ENCODE results near the gene LIPG.

LIPG gene

DNA sequence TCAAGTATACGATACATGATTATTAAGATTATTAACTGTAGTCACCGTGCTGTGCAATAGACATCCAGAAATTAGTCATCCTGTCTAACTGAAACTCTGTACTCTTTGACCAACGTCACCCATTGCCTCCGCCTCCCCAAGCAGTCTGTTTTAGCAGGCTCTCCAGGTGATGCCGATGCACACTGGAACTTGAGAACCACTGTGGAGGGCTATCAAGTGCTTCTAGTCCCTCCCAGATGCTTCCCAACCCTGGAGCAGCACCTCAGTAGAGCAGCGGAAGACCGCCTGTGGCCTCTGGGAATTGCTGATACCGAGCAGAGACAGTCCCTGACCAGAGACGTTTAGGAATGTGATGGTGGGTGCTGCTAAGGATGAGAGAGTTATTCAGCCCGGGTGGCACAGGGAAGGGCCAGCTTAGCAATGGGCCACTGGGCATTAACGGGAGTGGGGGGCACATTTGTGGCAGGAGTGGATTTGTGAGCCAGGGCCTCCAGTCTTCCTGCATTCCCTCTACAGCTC lies 50.7 kb downstream of the LIPG start:
- no peak for DNase-seq (ENCODE audit: low read depth in 2 of 2)

DNA sequence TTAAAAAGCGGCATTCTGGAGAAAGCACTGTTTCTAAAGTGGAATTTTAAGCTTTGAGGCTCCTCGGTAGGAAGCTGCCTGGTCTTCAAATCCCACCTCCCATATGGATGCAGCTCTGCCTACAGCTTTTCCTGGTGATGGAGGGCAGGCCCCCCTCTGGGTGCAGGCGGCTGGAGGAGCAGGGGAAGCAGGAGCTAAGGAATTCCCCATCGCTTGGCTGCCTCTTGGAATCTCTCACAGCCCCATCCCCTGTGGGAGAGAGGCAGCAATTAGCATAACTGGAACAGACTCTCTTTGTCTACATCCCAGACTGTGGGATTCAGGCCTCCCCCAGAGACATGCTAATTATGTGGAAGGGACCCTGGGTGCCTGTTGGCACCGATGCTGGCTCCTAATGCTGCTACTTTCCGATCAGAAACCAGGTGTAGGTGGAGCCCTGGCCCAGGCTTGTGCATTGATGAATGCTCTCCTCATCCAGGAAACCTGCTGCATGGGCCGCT lies 51.3 kb downstream of the LIPG start:
- DNase-seq (ENCODE audit: low read depth in 2 of 2) = no peak

DNA sequence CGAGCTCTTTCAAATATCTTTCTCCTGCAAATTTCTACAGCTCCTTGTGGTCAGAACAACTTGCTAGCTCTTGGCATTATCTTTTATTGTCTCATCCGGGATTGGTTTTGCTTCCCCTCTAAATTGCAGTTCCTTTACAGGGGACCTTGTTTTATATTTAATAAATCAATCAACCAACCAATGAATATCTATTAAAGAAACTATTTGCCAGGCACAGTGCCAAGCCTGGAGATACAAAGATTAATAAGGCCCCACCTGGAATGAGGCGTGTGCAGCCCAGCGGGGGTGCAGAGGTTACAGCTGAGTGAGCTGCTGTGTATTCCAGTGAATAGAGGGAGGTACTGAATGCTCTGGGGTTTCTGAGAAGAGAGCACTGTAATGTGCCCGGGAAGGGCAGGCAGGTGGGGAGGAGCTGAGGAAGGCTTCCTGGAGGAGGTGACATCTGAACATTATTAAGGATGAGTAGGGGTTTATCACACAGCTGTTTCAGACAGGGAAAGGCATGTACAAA lies 51.8 kb downstream of the LIPG start:
- no peak for DNase-seq (ENCODE audit: low read depth in 2 of 2)

DNA sequence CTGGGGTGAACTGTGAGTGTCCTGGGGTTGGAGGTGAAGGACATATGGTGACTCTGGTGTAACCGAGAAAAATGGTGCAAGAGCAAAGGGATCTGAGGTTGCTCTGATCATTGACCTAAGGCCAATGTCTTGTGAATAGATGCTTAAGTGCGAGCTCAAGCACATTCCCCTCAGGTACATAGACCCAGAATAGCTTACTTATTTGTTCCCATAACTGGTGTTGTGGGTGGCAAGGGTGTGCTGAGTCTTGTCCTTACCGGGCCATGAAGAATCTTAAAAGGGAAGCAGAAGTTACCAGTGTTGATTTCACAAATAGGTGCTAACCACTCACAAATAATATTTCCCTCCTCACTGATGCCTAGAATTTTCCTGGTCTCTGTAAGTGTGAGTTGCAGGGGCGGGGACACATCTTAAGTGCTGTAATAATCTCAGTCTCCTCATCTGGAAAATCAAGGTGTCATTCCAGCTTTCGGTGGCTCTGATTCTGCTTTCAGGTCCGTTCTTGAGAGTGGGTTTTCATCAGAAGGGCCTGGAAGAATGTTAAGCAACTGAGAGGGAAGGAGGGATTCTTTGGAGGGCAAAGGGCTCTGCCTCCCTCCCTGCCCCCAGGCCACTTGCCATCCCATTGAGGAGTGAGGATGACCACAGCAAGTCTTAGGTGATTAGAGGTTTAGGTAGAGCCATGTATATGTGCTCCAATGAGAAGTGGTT lies 54.9 kb downstream of the LIPG start:
- no peak for DNase-seq (ENCODE audit: low read depth in 2 of 2)

DNA sequence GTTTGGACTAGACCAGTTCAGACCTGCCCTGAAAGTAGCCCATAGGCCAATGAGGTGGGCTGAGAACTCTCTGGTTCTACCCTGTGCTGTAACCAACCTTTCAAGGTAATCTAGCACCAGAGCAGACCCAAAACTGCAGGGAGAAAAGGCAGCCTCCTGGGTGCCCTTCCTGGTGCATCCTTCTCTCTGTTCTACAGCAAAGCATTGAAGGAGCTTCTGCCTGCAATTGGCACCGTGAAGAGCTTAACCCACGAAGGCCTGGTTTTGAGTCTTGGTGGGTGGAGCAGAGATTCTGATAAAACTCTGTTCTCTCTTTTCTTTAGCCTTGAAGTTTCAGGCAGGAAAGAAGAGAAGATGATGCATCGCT lies 55.5 kb downstream of the LIPG start:
- DNase-seq (ENCODE audit: low read depth in 2 of 2) = no peak

DNA sequence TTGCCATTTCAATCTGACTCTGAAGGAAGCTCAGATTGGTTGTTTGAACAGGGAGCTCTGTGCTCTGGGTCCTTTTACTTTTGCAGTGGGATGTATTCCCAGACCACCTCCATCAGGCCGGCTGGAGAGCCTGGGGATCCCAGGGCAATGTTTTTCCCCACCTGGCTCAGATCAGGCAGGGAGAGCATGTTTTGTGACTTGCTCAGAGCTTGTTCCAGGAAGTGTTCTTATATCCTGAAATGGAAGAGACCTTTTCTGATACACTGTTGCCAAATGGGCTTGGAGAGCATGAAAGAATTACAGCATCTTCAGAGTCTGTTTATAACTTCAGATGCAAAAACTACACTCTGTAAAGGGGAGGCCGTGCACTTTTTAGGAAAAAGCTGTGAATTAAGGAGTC lies 56.0 kb downstream of the LIPG start:
- DNase-seq (ENCODE audit: low read depth in 2 of 2) = no peak

DNA sequence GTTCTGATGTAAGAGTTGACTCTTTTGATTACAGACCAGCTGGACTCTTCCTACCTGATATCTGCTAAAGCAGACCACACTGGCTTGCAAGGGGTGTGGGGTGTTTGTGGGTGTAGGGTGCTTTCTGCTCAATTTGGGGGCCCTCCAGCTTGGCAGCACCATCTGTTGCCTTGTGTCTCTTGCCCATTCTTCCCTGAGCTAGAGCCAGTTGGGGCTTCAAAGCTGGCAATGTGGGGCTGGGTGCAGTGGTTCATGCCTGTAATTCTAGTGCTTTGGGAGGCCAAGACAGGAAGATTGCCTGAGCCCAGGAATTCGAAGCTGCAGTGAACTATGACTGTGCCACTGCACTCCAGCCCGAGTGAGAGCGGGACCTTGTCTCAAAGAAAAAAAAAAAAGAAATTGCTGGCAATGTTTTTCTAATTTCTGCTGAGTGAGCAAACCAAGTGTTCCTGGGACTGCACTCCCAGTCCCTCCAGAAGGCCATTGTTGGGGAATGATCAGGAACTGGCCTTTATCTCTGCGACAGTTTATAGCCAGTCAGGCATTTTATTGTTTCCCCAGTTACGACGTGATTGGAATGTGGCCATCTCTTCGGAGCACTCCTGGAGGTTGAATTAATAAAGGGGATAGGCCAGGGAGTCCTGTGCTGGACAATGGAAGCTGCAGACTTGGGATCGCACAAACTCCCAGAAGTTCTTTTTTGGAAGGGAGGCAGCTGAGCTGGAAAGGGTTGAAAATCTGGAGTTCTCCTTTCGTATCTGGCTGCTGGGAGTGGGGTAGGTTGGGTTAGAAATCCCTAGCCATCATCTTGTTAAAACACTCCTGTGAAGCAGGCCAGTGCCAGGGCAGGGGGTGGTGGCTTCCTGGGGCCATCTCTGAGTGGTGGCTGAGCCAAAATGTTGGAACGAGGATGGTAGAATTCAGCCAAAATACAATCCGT lies 57.2 kb downstream of the LIPG start:
- DNase-seq (ENCODE audit: low read depth in 2 of 2) = no peak

DNA sequence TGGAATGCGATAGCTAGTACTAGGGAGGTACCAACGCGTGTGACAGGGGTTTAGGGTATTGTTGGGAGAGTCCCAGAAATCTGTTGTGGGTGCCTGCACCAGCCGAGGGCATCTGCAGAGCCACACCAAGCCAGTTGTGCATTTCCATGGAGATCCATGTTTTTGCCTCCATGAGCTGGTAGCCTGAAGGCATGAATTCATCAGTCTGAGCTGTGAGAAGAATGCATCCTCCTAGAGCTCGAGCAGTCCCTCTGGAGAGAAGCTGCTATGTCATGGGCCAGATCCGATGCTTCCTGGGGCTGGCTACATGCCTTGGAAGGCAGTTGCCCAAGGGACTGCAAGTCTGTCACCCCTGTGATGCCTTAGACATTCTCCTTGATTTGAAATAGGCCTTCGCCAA lies 57.9 kb downstream of the LIPG start:
- DNase-seq (ENCODE audit: low read depth in 2 of 2) = no peak

DNA sequence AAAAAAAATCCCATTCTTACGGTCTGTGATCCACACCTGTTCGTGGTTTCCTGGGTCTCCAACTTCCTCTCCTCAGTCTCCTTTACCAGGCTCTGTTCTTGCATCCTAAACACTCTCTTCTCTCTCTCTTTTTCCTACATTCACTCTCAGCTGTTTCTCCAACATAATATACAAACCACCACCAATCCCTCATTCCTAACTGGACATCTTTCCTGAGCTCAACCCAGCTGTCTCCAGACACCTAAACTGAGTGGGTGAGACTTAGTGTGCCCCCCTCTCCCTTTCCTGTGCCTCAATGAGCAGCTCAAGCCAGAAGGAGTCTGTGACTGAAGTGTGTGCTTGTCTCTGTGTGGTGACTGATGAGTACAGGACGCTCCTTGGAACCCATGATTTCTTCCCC lies 59.4 kb downstream of the LIPG start:
- no peak for DNase-seq (ENCODE audit: low read depth in 2 of 2)

DNA sequence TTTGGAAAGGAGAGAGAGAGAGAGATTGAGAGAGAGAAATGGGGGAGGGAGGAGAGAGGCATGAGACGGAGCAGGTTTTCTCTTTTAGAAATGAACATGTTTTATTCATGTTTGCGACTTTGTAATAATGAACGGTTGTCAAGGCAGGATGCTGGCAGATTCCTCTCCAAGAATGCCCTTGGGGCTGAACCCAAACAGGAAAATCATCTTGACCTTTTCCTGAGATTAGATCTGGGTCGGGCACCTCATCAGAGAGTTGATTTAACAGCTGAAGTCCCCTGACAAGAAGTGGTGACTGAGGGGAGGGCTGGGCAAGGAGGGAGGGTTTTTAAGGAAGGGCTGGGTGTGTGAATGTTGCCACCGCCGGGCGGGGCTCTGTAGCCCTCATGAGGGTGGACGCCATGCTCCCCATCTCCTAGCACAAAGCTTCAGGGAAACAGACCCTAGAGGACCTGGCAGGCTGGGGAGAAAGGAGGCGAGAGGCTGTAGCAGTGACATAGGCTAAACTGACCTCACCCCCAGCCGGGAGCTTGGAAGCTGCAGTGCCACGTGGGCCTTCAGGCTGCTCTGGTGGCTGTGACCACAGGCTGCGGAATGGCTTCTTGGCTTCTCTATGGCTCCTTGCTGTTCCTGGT lies 60.0 kb downstream of the LIPG start:
- no peak for DNase-seq (ENCODE audit: low read depth in 2 of 2)

DNA sequence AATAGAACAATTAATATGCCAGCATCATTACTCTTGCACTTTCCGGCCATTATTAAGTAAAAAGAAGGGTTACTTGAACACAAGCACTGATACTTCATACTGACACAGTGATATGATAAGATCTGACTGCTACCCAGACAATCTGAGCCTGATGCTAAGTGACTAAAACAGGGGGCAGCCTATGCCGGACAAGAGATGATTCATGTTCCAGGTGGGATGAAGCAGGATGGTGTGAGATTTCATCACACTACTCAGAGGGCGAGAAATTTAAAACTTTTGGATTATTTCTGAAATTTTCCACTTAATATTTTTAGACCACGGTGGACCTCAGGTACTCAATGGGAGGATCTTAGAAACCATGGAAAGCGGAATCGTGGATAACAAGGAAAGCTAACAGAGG lies 61.7 kb downstream of the LIPG start:
- DNase-seq (ENCODE audit: low read depth in 2 of 2) = no peak

DNA sequence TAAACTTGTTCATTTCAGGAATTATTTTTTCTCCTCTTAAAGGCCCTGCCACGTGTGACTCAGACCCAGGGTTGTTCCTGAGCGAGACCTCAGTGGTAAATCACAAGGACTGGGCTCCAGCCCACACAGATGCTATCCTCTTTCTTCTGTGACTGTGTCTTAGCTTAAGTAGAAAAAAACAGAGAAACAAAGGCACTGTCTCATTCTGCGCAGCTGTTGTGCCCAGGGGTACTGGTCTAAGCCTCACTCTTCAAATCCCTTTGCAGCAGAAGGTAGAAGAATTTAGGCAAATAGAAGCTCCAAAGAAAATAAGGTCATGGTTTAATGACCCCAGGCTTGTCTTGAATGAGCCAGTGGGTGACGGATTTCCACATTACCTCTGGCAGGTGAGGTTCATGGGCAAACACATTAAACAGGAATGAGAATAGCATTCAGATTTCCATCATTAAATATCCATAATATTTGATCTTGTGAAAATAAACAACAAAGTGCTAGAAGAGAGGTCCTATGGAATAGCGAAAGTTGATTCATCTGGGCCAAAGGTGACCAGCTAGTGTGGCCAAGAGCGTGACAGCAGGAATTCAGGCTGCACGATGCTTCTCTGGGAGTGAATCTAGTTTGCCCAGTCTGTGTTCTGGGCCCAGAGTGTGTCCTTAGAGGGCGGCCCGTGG lies 63.3 kb downstream of the LIPG start:
- no peak for DNase-seq (ENCODE audit: low read depth in 2 of 2)

DNA sequence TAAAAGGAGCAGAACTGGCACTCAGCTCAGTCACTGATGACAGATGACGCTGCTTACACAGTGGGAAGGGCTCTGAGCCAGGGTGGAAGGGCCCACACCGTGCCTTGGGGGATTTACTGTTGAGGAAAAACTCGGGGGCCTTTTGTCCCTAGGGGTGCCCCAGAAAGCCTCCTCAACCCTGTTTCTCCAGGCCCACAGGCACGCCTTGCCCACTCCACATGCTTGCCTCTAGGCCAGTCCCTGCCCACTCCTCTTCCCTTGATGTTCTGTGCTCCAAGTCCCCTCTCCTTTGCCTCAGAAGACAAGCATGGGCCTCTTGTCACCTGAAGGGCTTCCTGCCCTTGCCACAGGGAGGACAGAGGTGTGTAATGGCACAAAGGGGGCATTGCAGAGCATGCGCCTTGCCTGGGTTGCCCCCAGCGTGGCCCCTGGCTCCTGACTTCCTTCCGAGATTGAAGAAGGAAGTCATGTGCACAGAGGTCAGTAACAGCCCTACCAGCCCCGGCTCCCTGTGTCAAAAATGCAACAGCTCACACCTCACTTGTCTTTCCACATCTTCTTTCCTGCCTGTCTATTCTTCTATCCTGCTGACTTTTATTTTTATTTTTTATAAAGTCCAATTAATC lies 65.1 kb downstream of the LIPG start:
- DNase-seq (ENCODE audit: low read depth in 2 of 2) = no peak

DNA sequence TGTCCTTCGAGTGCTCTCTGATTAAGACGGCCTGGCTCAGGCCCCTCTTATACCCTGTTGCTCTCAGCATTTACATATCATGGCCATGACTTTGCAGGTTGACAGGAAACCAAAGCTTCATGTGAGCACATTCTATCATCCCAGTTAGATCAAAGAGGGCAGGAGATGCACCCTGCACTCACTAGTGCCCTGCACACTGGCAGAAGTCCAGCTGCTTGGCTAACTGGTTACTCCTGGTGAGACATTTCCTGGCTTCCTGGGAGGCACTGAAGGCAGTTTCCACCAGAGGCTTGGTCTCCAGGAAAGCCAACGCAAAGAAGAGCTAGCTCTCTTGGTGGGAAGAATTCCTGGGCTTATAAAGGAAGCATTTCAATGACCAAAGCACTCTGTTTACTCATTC lies 66.3 kb downstream of the LIPG start:
- DNase-seq (ENCODE audit: low read depth in 2 of 2) = no peak

DNA sequence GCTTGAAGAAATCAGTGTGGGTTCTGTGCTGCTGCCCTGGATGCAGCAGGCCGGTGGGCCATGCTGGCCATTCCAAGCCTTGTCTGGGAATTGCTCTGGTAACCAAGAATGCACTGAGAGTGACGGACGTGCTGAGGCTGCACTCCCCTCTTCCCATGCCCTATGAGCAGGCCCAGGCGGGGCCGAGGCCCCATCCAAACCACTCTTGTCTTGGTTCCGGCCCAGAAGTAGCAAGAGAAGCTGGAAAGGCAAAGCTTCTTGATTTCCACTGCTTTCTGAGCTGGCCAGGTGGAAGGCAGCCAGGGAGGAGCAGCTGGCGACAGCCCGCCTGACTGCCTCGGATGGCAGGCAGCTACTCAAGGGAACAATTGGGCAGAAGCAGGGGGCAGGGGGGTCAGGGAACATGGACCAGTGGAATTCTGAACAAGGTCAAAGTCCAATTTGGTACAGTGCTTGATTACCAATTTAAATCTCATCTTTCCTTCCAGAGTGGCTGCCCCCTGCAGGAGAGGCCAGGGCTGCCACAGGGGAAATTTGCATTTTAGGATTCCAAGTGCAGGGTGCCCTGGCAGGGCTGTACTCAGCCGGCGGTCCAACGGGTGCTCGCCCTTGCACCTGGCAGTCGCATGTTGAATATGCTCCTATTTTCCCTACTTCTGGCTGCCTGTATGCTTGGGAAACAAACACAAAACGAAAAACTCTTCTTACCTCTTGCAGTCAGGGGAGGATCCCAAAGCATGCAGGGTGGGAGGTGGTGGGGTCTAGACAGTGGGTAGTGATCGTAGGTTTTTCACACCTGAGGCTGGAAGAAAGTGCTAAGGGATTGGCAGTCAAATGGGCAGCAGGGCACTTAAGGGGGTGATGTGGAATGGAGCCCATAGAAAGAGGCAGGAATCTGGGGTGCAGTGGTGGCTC lies 67.3 kb downstream of the LIPG start:
- DNase-seq (ENCODE audit: low read depth in 2 of 2) = no peak

DNA sequence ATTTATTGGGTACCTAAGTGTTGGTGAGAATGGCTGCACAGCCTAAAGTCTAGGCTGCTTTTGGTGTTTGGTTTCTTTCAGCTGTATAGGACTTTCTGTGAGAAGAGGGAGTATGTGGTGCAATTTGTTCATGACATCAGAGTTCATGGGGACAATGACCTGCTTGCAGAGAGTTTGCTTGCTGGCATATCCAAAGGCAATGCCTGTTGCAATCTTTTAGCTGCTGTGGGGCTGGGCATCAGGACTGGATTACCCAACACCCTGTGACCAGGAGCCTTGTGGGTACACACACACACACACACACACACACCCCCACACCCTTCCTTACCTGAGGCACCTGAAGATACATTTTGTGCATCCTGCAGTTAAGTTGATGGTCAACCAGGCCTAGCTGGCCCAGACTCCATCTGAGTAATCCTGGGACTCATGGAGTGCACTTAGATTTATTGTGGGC lies 68.4 kb downstream of the LIPG start:
- DNase-seq (ENCODE audit: low read depth in 2 of 2) = no peak

DNA sequence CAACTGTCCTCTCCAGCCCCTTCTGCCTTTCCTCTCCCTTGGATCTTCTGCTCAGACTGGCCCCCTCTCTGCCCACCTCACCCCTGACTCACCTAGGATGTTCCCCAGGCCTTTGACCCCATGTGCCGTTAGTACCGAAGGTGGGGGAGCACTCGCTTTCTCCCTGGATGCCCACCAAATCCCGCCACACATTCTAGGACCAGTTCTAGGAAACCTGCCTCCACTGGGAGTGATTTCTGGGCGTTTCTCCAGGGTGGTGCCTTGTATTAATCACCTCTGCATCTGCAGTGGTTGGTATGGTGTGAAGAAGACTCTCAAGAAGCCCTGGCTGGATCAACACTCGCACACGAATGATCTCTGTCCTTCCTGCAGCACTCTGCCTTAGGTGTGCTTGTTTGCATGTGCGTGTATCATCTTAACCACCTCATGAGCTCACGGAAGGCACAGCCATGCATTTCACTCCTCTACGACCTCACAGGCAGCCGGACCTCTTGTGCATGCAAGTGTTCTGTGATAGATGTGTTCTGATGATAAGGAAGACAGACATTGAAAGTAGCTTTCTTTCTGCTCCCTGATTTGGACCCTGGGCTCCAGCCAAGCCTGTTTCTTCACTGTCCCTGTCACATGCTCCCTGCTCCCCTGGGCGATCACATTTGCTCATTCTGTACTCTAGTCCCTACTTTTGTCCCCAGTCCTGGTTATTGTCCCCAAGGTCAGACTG lies 69.4 kb downstream of the LIPG start:
- DNase-seq (ENCODE audit: low read depth in 2 of 2) = no peak

DNA sequence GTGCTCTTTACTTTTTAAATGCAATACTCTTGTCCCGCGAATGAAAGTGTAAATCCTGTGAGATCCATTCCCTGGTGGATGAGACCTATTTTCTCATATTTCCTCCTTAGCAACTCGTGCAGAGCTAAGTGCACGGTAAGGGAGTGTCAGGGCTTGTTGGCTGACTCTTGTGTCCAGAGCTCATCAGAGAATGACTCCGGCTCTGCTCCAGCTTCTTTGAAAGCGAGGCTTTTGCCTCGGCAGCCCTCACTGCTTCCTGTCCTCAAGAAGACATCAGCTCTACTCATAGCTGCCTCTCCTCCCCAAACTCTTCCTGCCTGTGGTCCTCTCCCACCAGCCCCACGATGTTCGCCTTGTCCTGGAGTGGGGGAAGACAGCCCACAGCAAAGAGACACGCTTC lies 70.7 kb downstream of the LIPG start:
- DNase-seq (ENCODE audit: low read depth in 2 of 2) = no peak

DNA sequence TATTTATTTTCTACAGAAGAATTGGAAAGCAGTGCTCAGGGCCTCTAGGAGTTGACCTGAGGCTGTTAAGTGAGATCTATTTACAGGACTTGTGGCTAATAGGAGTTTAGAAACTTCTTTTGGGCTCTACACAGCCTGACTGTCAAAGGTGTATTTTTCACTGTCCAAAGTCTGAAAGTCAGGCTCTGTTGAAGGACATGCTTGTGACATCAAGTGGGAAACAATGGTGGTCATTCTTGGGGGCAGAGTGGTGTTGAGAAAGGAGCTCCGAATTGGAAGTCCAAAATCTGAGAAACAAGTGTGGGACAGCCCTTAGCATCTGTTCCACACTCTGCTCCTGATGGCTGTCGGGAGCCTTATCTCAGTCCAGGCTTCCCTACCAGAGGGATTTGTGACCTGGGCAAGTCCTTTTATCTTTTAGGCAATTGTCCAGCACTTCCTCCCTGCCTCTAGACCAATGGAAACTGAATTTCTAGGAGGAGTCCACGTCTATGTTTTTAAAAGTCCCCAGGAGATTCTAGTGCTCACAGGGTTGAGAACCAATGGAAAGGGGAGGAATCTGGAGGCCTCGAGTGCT lies 76.4 kb downstream of the LIPG start:
- DNase-seq (ENCODE audit: low read depth in 2 of 2) = no peak

Measured in stimulated activated CD8-positive, alpha-beta memory T cell treated with anti-CD3 and anti-CD28 coated beads, Interleukin-2, amount 100 ng/mL, for 1 hour (primary cell).